A549 (cell line): ENCODE results near the gene KIF21B. TPM values are rescaled to one million over a fixed set of nuclear protein-coding genes. Genes with fewer than 3 reads are reported as not detected.

ENCODE experiments used
- ATAC-seq, 2 experiments: fragments of 200-7000 bp in 1 of 2; fragments of >200 bp in 1 of 2; cut with Nextera tagmentation in 1 of 2; cut with Tn5 transposase in 1 of 2; 3 replicates each; pipeline versions ENCODE4 v1.8.0 to v1.9.1; 2018 to 2020; ENCODE audit warnings: mild to moderate bottlenecking in 1 of 2, moderate library complexity in 1 of 2
- CTCF ChIA-PET: fragments of 300-600 bp; sonication (Branson Sonifier 250); formaldehyde crosslinking; extraction: SDS; loops from one replicate; lab custom pipeline; 2021; ENCODE audit warnings: antibody characterized with exemption, inconsistent platforms; lab: Yijun Ruan, JAX
- POLR2A ChIA-PET: fragments of 350-600 bp; formaldehyde crosslinking; extraction: SDS; loops from one replicate; lab custom pipeline; 2021; ENCODE audit warnings: antibody characterized with exemption, inconsistent platforms; lab: Yijun Ruan, JAX
- DNase-seq, 2 experiments: peaks; one replicate each; pipeline versions ENCODE4 v3.0.0 to v3.0.0-alpha.2; 2011 to 2016; ENCODE audit warnings: low read depth in 1 of 2, low spot score in 1 of 2
- FAIRE-seq: peaks from 2 replicates; lab custom pipeline; 2011; peaks lifted over from hg19 to GRCh38; lab: Jason Lieb, UNC
- H3K27ac ChIP-seq, 2 experiments: fragments of >200 bp; sonication (Bioruptor Twin); formaldehyde crosslinking; 3 replicates each; pipeline ENCODE4 v1.5.1; 2016 to 2017
- H3K4me1 ChIP-seq: fragments of >200 bp; sonication (Bioruptor Twin); formaldehyde crosslinking; 3 replicates; pipeline ENCODE4 v1.6.1; 2016
- H3K4me2 ChIP-seq: fragments of >200 bp; sonication (Bioruptor Twin); formaldehyde crosslinking; 3 replicates; pipeline ENCODE4 v1.6.1; 2016
- H3K4me3 ChIP-seq: fragments of >200 bp; sonication (Bioruptor Twin); formaldehyde crosslinking; 3 replicates; pipeline ENCODE4 v1.5.1; 2016
- H3K9me3 ChIP-seq: fragments of >200 bp; sonication (Bioruptor Twin); formaldehyde crosslinking; 3 replicates; pipeline ENCODE4 v1.6.1; 2016
- CBX8 ChIP-seq: fragments of 200-600 bp; sonication (generic); IDR thresholded peaks from 2 replicates; pipeline ENCODE4 v1.6.1; 2016
- CHD4 ChIP-seq: fragments of 200-600 bp; sonication (generic); IDR thresholded peaks from 2 replicates; pipeline ENCODE4 v1.6.1; 2016; ENCODE audit warnings: antibody characterized with exemption, mild to moderate bottlenecking, borderline replicate concordance
- EHMT2 ChIP-seq: fragments of 200-600 bp; sonication (generic); IDR thresholded peaks from 2 replicates; pipeline ENCODE4 v1.6.1; 2016; ENCODE audit warnings: antibody characterized with exemption, low read depth, mild to moderate bottlenecking, moderate library complexity
- EP300 ChIP-seq, 2 experiments: fragments of >200 bp; sonication (Bioruptor Twin); formaldehyde crosslinking; IDR thresholded peaks; 2 replicates in 1 of 2; 3 replicates in 1 of 2; pipeline ENCODE4 v1.6.1; 2016 to 2017
- FOSB ChIP-seq: fragments of 250-450 bp; sonication (Bioruptor Pico); IDR thresholded peaks from 2 replicates; pipeline ENCODE4 v1.5.0; 2020; ENCODE audit warnings: mild to moderate bottlenecking, moderate library complexity
- FOXS1 ChIP-seq: fragments of 250-450 bp; sonication (Bioruptor Pico); IDR thresholded peaks from 2 replicates; pipeline ENCODE4 v1.5.0; 2020; ENCODE audit warnings: mild to moderate bottlenecking, moderate library complexity
- HEYL ChIP-seq: fragments of 250-450 bp; sonication (Bioruptor Pico); IDR thresholded peaks from 2 replicates; pipeline ENCODE4 v1.8.0; 2021; ENCODE audit warnings: mild to moderate bottlenecking, moderate library complexity
- HOXB5 ChIP-seq: fragments of 250-450 bp; sonication (Bioruptor Pico); IDR thresholded peaks from 2 replicates; pipeline ENCODE4 v1.5.0; 2020; ENCODE audit warnings: mild to moderate bottlenecking, moderate library complexity
- JUN ChIP-seq, 2 experiments: fragments of >200 bp; sonication (Bioruptor Twin); formaldehyde crosslinking; IDR thresholded peaks; 2 replicates in 1 of 2; 3 replicates in 1 of 2; pipeline ENCODE4 v1.6.1; 2016 to 2017
- KDM5A ChIP-seq: fragments of 200-600 bp; sonication (generic); IDR thresholded peaks from 2 replicates; pipeline ENCODE4 v1.6.1; 2016; ENCODE audit warnings: antibody characterized with exemption, mild to moderate bottlenecking
- NPAS2 ChIP-seq: fragments of 250-450 bp; sonication (Bioruptor Pico); IDR thresholded peaks from 2 replicates; pipeline ENCODE4 v1.8.0; 2022; ENCODE audit warnings: mild to moderate bottlenecking, moderate library complexity, borderline replicate concordance
- NR3C1 ChIP-seq: fragments of >200 bp; sonication (Bioruptor Twin); formaldehyde crosslinking; IDR thresholded peaks from 3 replicates; pipeline ENCODE4 v1.6.1; 2017
- POLR2AphosphoS2 ChIP-seq: conservative IDR thresholded peaks from 2 replicates; pipeline ENCODE4 v1.6.1; 2012; ENCODE audit warnings: low read length, improper control_type of control experiment, inconsistent platforms
- RFX5 ChIP-seq: fragments of 450-650 bp; IDR thresholded peaks from 2 replicates; pipeline ENCODE4 v1.7.1; 2014; ENCODE audit warnings: antibody characterized with exemption, mild to moderate bottlenecking, moderate library complexity
- RNF2 ChIP-seq: fragments of 200-600 bp; sonication (generic); IDR thresholded peaks from 2 replicates; pipeline ENCODE4 v1.6.1; 2016; ENCODE audit warnings: low read depth, mild to moderate bottlenecking, antibody characterized with exemption, moderate library complexity, borderline replicate concordance
- TP53 ChIP-seq: fragments of 250-450 bp; sonication (Bioruptor Pico); IDR thresholded peaks from 2 replicates; pipeline ENCODE4 v1.5.0; 2021; ENCODE audit warnings: mild to moderate bottlenecking, moderate library complexity
- ZC3H11A ChIP-seq: fragments of 450-650 bp; IDR thresholded peaks from 2 replicates; pipeline ENCODE4 v1.6.1; 2014; ENCODE audit warnings: antibody characterized with exemption, mild to moderate bottlenecking
- WGBS: methylation state at CpG from one replicate; pipeline ENCODE4 v1.1.6; 2017; ENCODE audit errors: missing lambda C conversion rate; 5-methylcytosine and 5-hydroxymethylcytosine counted together
- polyA plus RNA-seq, 4 experiments: library from polyadenylated mRNA; depleted of rRNA in 3 of 4; stranded (reverse); fragments of >200 nt; fragmentation: RNase III in 1 of 4; extraction: RNeasy Plus Mini Kit Qiagen cat#74134 plus additional on column Dnase treatment in 1 of 4; gene quantifications; 2 replicates in 3 of 4; 3 replicates in 1 of 4; pipeline ENCODE4 v1.2.3, GENCODE V29; 2011 to 2017
- TF ChIP-seq, protein P1 (sequence below): fragments of >200 bp; sonication (Bioruptor Twin); formaldehyde crosslinking; IDR thresholded peaks from 3 replicates; pipeline ENCODE4 v1.6.1; 2016
- TF ChIP-seq, protein P2 (sequence below): fragments of >200 bp; sonication (Bioruptor Twin); formaldehyde crosslinking; IDR thresholded peaks from 3 replicates; pipeline ENCODE4 v1.5.1; 2016
- TF ChIP-seq, protein P3 (sequence below): fragments of 200-600 bp; sonication (generic); IDR thresholded peaks from 2 replicates; pipeline ENCODE4 v1.6.1; 2016; ENCODE audit warnings: antibody characterized with exemption, mild to moderate bottlenecking, moderate library complexity

The KIF21B gene
- polyA plus RNA-seq, 2 of the 4 experiments (the other 2 are of a cell fraction): 1.4 to 3.8 TPM

DNA sequence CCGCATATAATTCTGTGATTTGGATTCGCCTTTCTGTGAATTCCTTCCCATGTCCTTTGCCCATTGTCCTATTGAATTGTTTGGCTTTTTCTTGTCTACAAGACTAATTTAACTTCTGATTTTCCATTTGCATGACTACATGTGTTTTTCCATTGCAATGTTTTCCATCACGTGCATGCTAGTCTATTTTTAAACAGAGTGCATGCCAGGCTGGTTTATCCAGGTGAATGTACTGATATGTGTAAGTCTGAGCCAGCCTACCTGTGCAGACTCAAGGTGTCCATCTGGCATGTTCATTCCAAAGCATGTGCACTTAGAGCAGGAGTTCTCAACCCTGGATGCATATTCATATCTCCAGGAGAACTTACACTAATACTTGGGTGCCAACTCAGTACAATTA, 69.1 kb downstream of the KIF21B start:
- FAIRE-seq: no peak
- TF ChIP-seq HEYL (CRISPR knock-in tag) (no peak), HOXB5 (CRISPR knock-in tag) (no peak), RNF2 (no peak), POLR2AphosphoS2 (no peak), NPAS2 (CRISPR knock-in tag) (no peak), NR3C1 (no peak), CBX8 (no peak), FOXS1 (no peak)
- Histone ChIP-seq H3K4me2 (no peak overlapping the region), H3K9me3 (no peaks in the 10 kb centered on the region), H3K27ac (no peak overlapping the region), H3K4me3 (no peak overlapping the region), H3K4me1 (no peaks in the 10 kb centered on the region)
- CTCF ChIA-PET: no interaction called here
- no peak for ATAC-seq
- 88% methylated on average over 3 of the region's 3 CpGs for WGBS
- no peak for DNase-seq
- POLR2A ChIA-PET: no interaction called here

DNA sequence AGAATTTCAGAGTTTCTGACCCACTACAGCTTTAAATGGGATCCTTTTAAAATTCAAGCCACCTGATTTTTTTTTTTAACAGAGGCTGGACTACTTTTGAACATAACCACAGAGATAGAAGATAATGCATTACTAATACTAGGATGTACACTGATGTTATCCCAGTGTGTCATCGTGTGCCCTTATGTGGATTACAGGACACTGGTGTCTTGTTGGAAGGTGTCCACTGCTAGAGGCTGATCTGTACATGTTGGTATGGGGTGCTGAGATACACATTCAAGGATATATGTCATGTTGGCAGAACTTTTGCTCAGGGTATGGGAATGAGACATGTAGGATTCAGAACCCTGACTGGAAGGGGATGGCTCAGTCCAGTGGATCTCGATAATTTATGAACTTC, 72.5 kb downstream of the KIF21B start:
- H3K27ac ChIP-seq: no peak overlapping the region
- 84% methylated on average over 2 of the region's 2 CpGs for WGBS
- POLR2A ChIA-PET: no interaction called here

GRCh38 chr1:200949626-200950025, 73.9 kb downstream of the KIF21B start:
- no peak overlapping the region for H3K27ac ChIP-seq
- ChIA-PET POLR2A (no interaction called here), CTCF (interaction anchor here (1.6 to 4.8 kb wide), 2 partner anchors 22 to 164 kb away, joined by 4 to 23 read pairs; no protein-coding TSS in a partner anchor)
- no peak for ATAC-seq
- no peaks in the 10 kb centered on the region for H3K4me1 ChIP-seq
- FAIRE-seq: no peak
- no peak overlapping the region for H3K4me2 ChIP-seq
- H3K4me3 ChIP-seq: no peak overlapping the region
- WGBS: 88% methylated on average over 8 of the region's 8 CpGs
- peaks cover 20% of the 10 kb centered on the region for H3K9me3 ChIP-seq
- DNase-seq: no peak
- TF ChIP-seq FOSB (CRISPR knock-in tag) (no peak), HOXB5 (CRISPR knock-in tag) (no peak), CHD4 (no peak), ZC3H11A (no peak)
- TF ChIP-seq, protein P1, sequence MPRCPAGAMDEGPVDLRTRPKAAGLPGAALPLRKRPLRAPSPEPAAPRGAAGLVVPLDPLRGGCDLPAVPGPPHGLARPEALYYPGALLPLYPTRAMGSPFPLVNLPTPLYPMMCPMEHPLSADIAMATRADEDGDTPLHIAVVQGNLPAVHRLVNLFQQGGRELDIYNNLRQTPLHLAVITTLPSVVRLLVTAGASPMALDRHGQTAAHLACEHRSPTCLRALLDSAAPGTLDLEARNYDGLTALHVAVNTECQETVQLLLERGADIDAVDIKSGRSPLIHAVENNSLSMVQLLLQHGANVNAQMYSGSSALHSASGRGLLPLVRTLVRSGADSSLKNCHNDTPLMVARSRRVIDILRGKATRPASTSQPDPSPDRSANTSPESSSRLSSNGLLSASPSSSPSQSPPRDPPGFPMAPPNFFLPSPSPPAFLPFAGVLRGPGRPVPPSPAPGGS: no peak
- TF ChIP-seq, protein P2, sequence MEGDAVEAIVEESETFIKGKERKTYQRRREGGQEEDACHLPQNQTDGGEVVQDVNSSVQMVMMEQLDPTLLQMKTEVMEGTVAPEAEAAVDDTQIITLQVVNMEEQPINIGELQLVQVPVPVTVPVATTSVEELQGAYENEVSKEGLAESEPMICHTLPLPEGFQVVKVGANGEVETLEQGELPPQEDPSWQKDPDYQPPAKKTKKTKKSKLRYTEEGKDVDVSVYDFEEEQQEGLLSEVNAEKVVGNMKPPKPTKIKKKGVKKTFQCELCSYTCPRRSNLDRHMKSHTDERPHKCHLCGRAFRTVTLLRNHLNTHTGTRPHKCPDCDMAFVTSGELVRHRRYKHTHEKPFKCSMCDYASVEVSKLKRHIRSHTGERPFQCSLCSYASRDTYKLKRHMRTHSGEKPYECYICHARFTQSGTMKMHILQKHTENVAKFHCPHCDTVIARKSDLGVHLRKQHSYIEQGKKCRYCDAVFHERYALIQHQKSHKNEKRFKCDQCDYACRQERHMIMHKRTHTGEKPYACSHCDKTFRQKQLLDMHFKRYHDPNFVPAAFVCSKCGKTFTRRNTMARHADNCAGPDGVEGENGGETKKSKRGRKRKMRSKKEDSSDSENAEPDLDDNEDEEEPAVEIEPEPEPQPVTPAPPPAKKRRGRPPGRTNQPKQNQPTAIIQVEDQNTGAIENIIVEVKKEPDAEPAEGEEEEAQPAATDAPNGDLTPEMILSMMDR: no peak
- TF ChIP-seq, protein P3, sequence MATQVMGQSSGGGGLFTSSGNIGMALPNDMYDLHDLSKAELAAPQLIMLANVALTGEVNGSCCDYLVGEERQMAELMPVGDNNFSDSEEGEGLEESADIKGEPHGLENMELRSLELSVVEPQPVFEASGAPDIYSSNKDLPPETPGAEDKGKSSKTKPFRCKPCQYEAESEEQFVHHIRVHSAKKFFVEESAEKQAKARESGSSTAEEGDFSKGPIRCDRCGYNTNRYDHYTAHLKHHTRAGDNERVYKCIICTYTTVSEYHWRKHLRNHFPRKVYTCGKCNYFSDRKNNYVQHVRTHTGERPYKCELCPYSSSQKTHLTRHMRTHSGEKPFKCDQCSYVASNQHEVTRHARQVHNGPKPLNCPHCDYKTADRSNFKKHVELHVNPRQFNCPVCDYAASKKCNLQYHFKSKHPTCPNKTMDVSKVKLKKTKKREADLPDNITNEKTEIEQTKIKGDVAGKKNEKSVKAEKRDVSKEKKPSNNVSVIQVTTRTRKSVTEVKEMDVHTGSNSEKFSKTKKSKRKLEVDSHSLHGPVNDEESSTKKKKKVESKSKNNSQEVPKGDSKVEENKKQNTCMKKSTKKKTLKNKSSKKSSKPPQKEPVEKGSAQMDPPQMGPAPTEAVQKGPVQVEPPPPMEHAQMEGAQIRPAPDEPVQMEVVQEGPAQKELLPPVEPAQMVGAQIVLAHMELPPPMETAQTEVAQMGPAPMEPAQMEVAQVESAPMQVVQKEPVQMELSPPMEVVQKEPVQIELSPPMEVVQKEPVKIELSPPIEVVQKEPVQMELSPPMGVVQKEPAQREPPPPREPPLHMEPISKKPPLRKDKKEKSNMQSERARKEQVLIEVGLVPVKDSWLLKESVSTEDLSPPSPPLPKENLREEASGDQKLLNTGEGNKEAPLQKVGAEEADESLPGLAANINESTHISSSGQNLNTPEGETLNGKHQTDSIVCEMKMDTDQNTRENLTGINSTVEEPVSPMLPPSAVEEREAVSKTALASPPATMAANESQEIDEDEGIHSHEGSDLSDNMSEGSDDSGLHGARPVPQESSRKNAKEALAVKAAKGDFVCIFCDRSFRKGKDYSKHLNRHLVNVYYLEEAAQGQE: no peak

More for the DNA sequence above, 72.5 kb downstream of the KIF21B start:
- CTCF ChIA-PET: interaction anchor here (0.6 to 4.8 kb wide), 3 partner anchors 21 to 214 kb away, joined by 4 to 23 read pairs (median 5); no protein-coding TSS in a partner anchor
- Histone ChIP-seq H3K4me1 (no peaks in the 10 kb centered on the region), H3K9me3 (peaks cover 17% of the 10 kb centered on the region), H3K4me3 (no peak overlapping the region), H3K4me2 (no peak overlapping the region)
- no peak for DNase-seq
- ATAC-seq: no peak
- FAIRE-seq: no peak
- TF ChIP-seq KDM5A (no peak), EHMT2 (no peak), JUN (IDR thresholded peaks at IDR 0.05) (no peak), HEYL (CRISPR knock-in tag) (no peak), EP300 (IDR thresholded peaks at IDR 0.05) (no peak), RFX5 (no peak), TP53 (CRISPR knock-in tag) (no peak)
